ENCODE data around the gene SLC46A2. TPM values are rescaled to one million over a fixed set of nuclear protein-coding genes. Genes with fewer than 3 reads are reported as not detected.

Gene SLC46A2
- total and polyA plus RNA-seq, 11 donors: 0.08 to 0.45 (median 0.18) TPM; not detected in 7

DNA sequence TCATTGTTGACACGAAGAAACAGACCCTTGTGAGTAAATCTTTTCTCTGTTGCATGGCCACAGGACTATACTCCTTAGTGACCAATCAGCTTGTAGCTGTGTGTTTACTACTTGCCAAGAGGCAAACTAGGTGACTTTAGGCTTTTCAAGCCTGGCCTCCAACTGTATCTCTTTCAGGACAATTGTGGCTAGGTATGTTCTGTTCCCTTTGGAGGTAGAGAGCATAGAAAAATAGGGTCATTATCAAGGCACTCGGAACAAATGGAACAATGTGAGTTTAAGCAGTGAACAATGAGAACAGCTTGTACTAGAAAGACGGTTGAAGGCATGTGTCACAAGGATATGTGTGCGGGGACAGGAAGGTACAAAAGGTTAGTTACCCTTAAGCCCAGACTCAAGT, 48.1 kb downstream of the SLC46A2 start:
- no peak overlapping the region for H3K27ac ChIP-seq
- no peaks in the 10 kb centered on the region for H3K9me3 ChIP-seq
- intact Hi-C loops (cut with DNase I): loop anchor here in 2 of 10 donors (2.0 to 5.0 kb wide), 2 partner anchors 60 kb away; no protein-coding TSS in a partner anchor
- WGBS, 4 donors: 69 to 80% (median 71%) methylated on average over 4 of the region's 4 CpGs
- H3K4me3 ChIP-seq: no peak overlapping the region
- peak in 3 of 4 donors; percentile 21 to 50 (median 40) for ATAC-seq
- no peak for TF ChIP-seq CTCF (IDR thresholded peaks at IDR 0.05)
- no peak for TF ChIP-seq POLR2A (IDR thresholded peaks at IDR 0.05)
- DNase-seq: no peak
- peaks cover 0 to 29% (median 20%) of the 10 kb centered on the region in 9 donors for H3K36me3 ChIP-seq
- H3K4me1 ChIP-seq: peaks cover 0 to 31% (median 5%) of the 10 kb centered on the region in 12 donors
- H3K27me3 ChIP-seq: no peaks in the 10 kb centered on the region

DNA sequence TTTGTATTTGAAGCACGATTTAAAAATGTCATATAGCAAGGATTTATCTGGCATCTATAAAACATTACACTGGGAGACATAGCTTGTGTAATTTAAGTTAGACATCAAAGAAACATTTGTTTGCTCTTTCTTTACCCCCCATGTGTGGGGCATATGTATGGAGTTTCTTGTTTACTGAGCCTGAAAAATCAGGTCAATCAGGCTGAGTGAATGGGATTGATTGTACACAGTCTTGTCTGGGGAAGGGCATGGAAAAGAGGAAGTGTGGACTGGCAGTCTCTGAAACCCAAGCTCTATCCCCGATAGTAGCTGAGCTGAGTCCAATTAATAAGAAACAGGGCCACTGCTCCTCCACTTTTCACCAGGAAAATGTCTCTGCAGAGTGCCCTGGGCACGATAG, 49.4 kb downstream of the SLC46A2 start:
- peaks cover 0 to 39% (median 22%) of the 10 kb centered on the region in 9 donors for H3K36me3 ChIP-seq
- intact Hi-C loops (cut with DNase I): loop anchor here in 1 of 10 donors (5.0 kb wide), 1 partner anchor 61 kb away; no protein-coding TSS in a partner anchor

GRCh38 chr9:112839331-112839730, 51.3 kb downstream of the SLC46A2 start:
- peak overlapping the region in 1 of 12 donors; percentile 33 for H3K27ac ChIP-seq
- peaks cover 0 to 9% (median 0%) of the 10 kb centered on the region in 12 donors for H3K4me1 ChIP-seq
- TF ChIP-seq POLR2A (IDR thresholded peaks at IDR 0.05) (no peak), CTCF (IDR thresholded peaks at IDR 0.05) (no peak)
- 83 to 94% (median 90%) methylated on average over 8 of the region's 8 CpGs for WGBS, 4 donors
- no peak overlapping the region for H3K4me3 ChIP-seq
- intact Hi-C loops (cut with DNase I): no loop called here
- H3K27me3 ChIP-seq: no peaks in the 10 kb centered on the region
- H3K9me3 ChIP-seq: no peaks in the 10 kb centered on the region
- ATAC-seq (peak in 1 of 4 donors; percentile 24), DNase-seq (no peak)
- H3K36me3 ChIP-seq: peaks cover 0 to 44% (median 25%) of the 10 kb centered on the region in 9 donors

More for the DNA sequence above, 49.4 kb downstream of the SLC46A2 start:
- H3K27me3 ChIP-seq: no peaks in the 10 kb centered on the region
- 86 to 92% (median 88%) methylated on average over 3 of the region's 3 CpGs for WGBS, 4 donors
- peaks cover 0 to 19% (median 5%) of the 10 kb centered on the region in 12 donors for H3K4me1 ChIP-seq
- no peaks in the 10 kb centered on the region for H3K9me3 ChIP-seq
- ATAC-seq (no peak), DNase-seq (no peak)
- H3K27ac ChIP-seq: no peak overlapping the region
- no peak for TF ChIP-seq CTCF (IDR thresholded peaks at IDR 0.05)
- no peak for TF ChIP-seq POLR2A (IDR thresholded peaks at IDR 0.05)
- H3K4me3 ChIP-seq: no peak overlapping the region

DNA sequence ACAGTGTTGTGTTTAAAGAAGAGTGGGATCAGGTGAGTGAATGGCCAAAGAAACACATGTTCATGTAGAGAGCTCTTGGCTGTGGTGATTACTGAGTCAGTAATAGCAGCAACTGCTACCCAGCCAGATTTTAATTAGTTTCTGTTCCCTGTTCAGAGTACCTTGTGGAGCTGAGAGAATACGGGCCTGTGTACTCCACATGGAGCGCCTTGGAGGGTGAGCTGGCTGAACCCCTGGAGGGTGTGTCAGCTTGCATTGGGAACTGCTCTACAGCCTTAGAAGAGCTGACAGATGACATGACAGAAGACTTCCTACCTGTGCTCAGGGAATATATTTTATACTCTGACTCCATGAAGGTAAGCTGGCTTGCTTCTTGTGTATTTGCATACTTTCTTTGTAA, 52.3 kb downstream of the SLC46A2 start:
- TF ChIP-seq POLR2A (IDR thresholded peaks at IDR 0.05) (no peak), CTCF (IDR thresholded peaks at IDR 0.05) (no peak)
- Histone ChIP-seq H3K4me3 (no peak overlapping the region), H3K27ac (no peak overlapping the region), H3K36me3 (peaks cover 0 to 48% (median 25%) of the 10 kb centered on the region in 9 donors), H3K4me1 (peaks cover 0 to 9% (median 0%) of the 10 kb centered on the region in 12 donors), H3K9me3 (no peaks in the 10 kb centered on the region), H3K27me3 (no peaks in the 10 kb centered on the region)
- 91 to 100% (median 96%) methylated on average over 1 to 2 of the region's 2 CpGs for WGBS, 4 donors
- intact Hi-C loops (cut with DNase I): no loop called here
- no peak for ATAC-seq
- no peak for DNase-seq

Measured in heart left ventricle (tissue), 16 donors.